ENCODE results near the gene KANSL1. TPM values are rescaled to one million over a fixed set of nuclear protein-coding genes. Genes with fewer than 3 reads are reported as not detected.

The KANSL1 gene
- total RNA-seq, 3 donors from 2014 or later = 59.5 to 142 (median 111) TPM

- Histone ChIP-seq H3K4me3 (no peak overlapping the region), H3K9me3 (no peaks in the 10 kb centered on the region), H3K27ac (no peak overlapping the region), H3K4me1 (peaks cover 0 to 9% of the 10 kb centered on the region in 2 donors), H3K27me3 (no peaks in the 10 kb centered on the region), H3K36me3 (no peaks in the 10 kb centered on the region)
- DNase-seq (ENCODE audit: low spot score in 2 of 2) = no peak
- intact Hi-C loops (cut with DNase I; ENCODE audit: low total_unique reads) = no loop called here
- TF ChIP-seq CTCF (IDR thresholded peaks at IDR 0.05) (no peak), POLR2AphosphoS5 (IDR thresholded peaks at IDR 0.05) (no peak), POLR2A (IDR thresholded peaks at IDR 0.05) (no peak)
Measured at GRCh38 chr17:46195217-46195855, 2.1 kb upstream of the KANSL1 start.

- Histone ChIP-seq H3K27me3 (no peaks in the 10 kb centered on the region), H3K4me3 (peak overlapping the region; percentile 97 to 100 (median 98)), H3K36me3 (no peaks in the 10 kb centered on the region), H3K9me3 (no peaks in the 10 kb centered on the region), H3K4me1 (peaks cover 0 to 9% of the 10 kb centered on the region in 2 donors), H3K27ac (peak overlapping the region; percentile 100)
- DNase-seq (ENCODE audit: low spot score in 2 of 2) = no peak
- intact Hi-C loops (cut with DNase I; ENCODE audit: low total_unique reads) = no loop called here
- TF ChIP-seq POLR2AphosphoS5 (IDR thresholded peaks at IDR 0.05) (no peak), CTCF (IDR thresholded peaks at IDR 0.05) (peak in 1 of 3 donors; percentile 14)
Measured at GRCh38 chr17:46194393-46195216, 1.4 kb upstream of the KANSL1 start.

GRCh38 chr17:46193626-46194392, 580 bp upstream of the KANSL1 start:
- intact Hi-C loops (cut with DNase I; ENCODE audit: low total_unique reads) = no loop called here
- Histone ChIP-seq H3K9me3 (no peaks in the 10 kb centered on the region), H3K4me1 (peaks cover 0 to 9% of the 10 kb centered on the region in 2 donors), H3K36me3 (no peaks in the 10 kb centered on the region), H3K27me3 (no peaks in the 10 kb centered on the region), H3K4me3 (peak overlapping the region; percentile 97 to 100 (median 98)), H3K27ac (peak overlapping the region; percentile 100)
- DNase-seq (ENCODE audit: low spot score in 2 of 2) = peak; percentile 91 to 92
- TF ChIP-seq POLR2A (IDR thresholded peaks at IDR 0.05) (peak; percentile 54), POLR2AphosphoS5 (IDR thresholded peaks at IDR 0.05) (peak; percentile 46 to 82 (median 72)), CTCF (IDR thresholded peaks at IDR 0.05) (peak; percentile 13 to 56 (median 39))

- Histone ChIP-seq H3K9me3 (no peaks in the 10 kb centered on the region), H3K27me3 (no peaks in the 10 kb centered on the region), H3K4me1 (peaks cover 0 to 9% of the 10 kb centered on the region in 2 donors), H3K27ac (peak overlapping the region; percentile 100), H3K36me3 (no peaks in the 10 kb centered on the region), H3K4me3 (peak overlapping the region; percentile 97 to 100 (median 98))
- intact Hi-C loops (cut with DNase I; ENCODE audit: low total_unique reads) = no loop called here
- TF ChIP-seq POLR2AphosphoS5 (IDR thresholded peaks at IDR 0.05) (peak in 2 of 3 donors; percentile 30 to 55), CTCF (IDR thresholded peaks at IDR 0.05) (peak in 1 of 3 donors; percentile 25), POLR2A (IDR thresholded peaks at IDR 0.05) (no peak)
- DNase-seq (ENCODE audit: low spot score in 2 of 2) = peak in 1 of 2 donors; percentile 60
Measured at GRCh38 chr17:46192439-46193150, 634 bp downstream of the KANSL1 start.
